Suprapubic skin (tissue), 4 donors: ENCODE results near the gene LRRC4C. TPM values are rescaled to one million over a fixed set of nuclear protein-coding genes. Genes with fewer than 3 reads are reported as not detected.

Experiments used
- DNase-seq, 2 donors: peaks; one replicate each; pipeline ENCODE4 v3.0.0-alpha.2; 2019; ENCODE audit warnings: low spot score in 2 of 2
- H3K27ac ChIP-seq: fragments of 200-600 bp; sonication (generic); one replicate; pipeline ENCODE4 v1.5.1; 2019
- H3K27me3 ChIP-seq: fragments of 200-600 bp; sonication (generic); one replicate; pipeline ENCODE4 v1.5.1; 2019
- H3K36me3 ChIP-seq: fragments of 200-600 bp; sonication (generic); one replicate; pipeline ENCODE4 v1.5.1; 2019
- H3K4me1 ChIP-seq: fragments of 200-600 bp; sonication (generic); one replicate; pipeline ENCODE4 v1.5.1; 2019
- H3K4me3 ChIP-seq: fragments of 200-600 bp; sonication (generic); one replicate; pipeline ENCODE4 v1.5.1; 2019; ENCODE audit warnings: mild to moderate bottlenecking
- H3K9me3 ChIP-seq: fragments of 200-600 bp; sonication (generic); one replicate; pipeline ENCODE4 v1.5.1; 2019
- CTCF ChIP-seq, 2 donors: fragments of 200-600 bp in 1 of 2; fragments of 450-650 bp in 1 of 2; sonication (generic) in 1 of 2; IDR thresholded peaks; one replicate each; pipeline ENCODE4 v1.5.1; 2016 to 2019; ENCODE audit warnings: antibody characterized with exemption in 2 of 2, mild to moderate bottlenecking in 1 of 2, moderate library complexity in 1 of 2
- EP300 ChIP-seq: sonication (generic); formaldehyde crosslinking; IDR thresholded peaks from one replicate; pipeline ENCODE4 v1.6.1; 2017; ENCODE audit warnings: antibody characterized with exemption
- POLR2A ChIP-seq, 2 donors: fragments of 450-650 bp; IDR thresholded peaks; one replicate each; pipeline ENCODE4 v1.6.1; 2017; ENCODE audit warnings: antibody characterized with exemption in 2 of 2, mild to moderate bottlenecking in 2 of 2, moderate library complexity in 2 of 2
- POLR2AphosphoS5 ChIP-seq, 3 donors: sonication (generic); formaldehyde crosslinking; IDR thresholded peaks; one replicate each; pipeline ENCODE4 v1.6.1; 2017; ENCODE audit warnings: antibody characterized with exemption in 3 of 3
- WGBS: methylation state at CpG from one replicate; pipeline ENCODE4 v1.1.5; 2018; 5-methylcytosine and 5-hydroxymethylcytosine counted together
- total RNA-seq, 4 donors: library from RNA; depleted of rRNA; stranded (reverse); fragments of >200 nt; gene quantifications; one replicate each; pipeline ENCODE4 v1.1.0, GENCODE V29; 2016

The LRRC4C gene
- total RNA-seq, 4 donors from 2014 or later: 0.19 to 1.1 (median 0.60) TPM; not detected in 1

GRCh38 chr11:41121600-41121999 lies 337.9 kb downstream of the LRRC4C start:
- H3K27ac ChIP-seq: no peak overlapping the region
- no peak for DNase-seq
- TF ChIP-seq POLR2A (IDR thresholded peaks at IDR 0.05) (no peak), CTCF (IDR thresholded peaks at IDR 0.05) (no peak), POLR2AphosphoS5 (IDR thresholded peaks at IDR 0.05) (no peak), EP300 (no peak)
- no peaks in the 10 kb centered on the region for H3K36me3 ChIP-seq
- H3K9me3 ChIP-seq: no peaks in the 10 kb centered on the region
- H3K4me3 ChIP-seq: no peak overlapping the region
- H3K27me3 ChIP-seq: no peaks in the 10 kb centered on the region
- no peaks in the 10 kb centered on the region for H3K4me1 ChIP-seq

GRCh38 chr11:41119484-41119883 lies 340.0 kb downstream of the LRRC4C start:
- DNase-seq: no peak

GRCh38 chr11:41118521-41118920 lies 340.9 kb downstream of the LRRC4C start:
- Histone ChIP-seq H3K27me3 (no peaks in the 10 kb centered on the region), H3K36me3 (no peaks in the 10 kb centered on the region), H3K4me3 (no peak overlapping the region), H3K27ac (no peak overlapping the region), H3K9me3 (no peaks in the 10 kb centered on the region), H3K4me1 (no peaks in the 10 kb centered on the region)
- 59% methylated on average over 2 of the region's 2 CpGs for WGBS
- no peak for DNase-seq
- TF ChIP-seq EP300 (no peak), POLR2AphosphoS5 (IDR thresholded peaks at IDR 0.05) (no peak), CTCF (IDR thresholded peaks at IDR 0.05) (no peak), POLR2A (IDR thresholded peaks at IDR 0.05) (no peak)

More at GRCh38 chr11:41119484-41119883, 340.0 kb downstream of the LRRC4C start:
- 56% methylated on average over 2 of the region's 2 CpGs for WGBS
- Histone ChIP-seq H3K4me3 (no peak overlapping the region), H3K36me3 (no peaks in the 10 kb centered on the region), H3K4me1 (no peaks in the 10 kb centered on the region), H3K27me3 (no peaks in the 10 kb centered on the region), H3K9me3 (no peaks in the 10 kb centered on the region), H3K27ac (no peak overlapping the region)
- no peak for TF ChIP-seq CTCF (IDR thresholded peaks at IDR 0.05)
- no peak for TF ChIP-seq POLR2A (IDR thresholded peaks at IDR 0.05)
- TF ChIP-seq EP300: no peak
- no peak for TF ChIP-seq POLR2AphosphoS5 (IDR thresholded peaks at IDR 0.05)

GRCh38 chr11:41116970-41117369 lies 342.5 kb downstream of the LRRC4C start:
- Histone ChIP-seq H3K27ac (no peak overlapping the region), H3K36me3 (no peaks in the 10 kb centered on the region), H3K4me1 (no peaks in the 10 kb centered on the region), H3K4me3 (no peak overlapping the region), H3K27me3 (no peaks in the 10 kb centered on the region), H3K9me3 (no peaks in the 10 kb centered on the region)
- 71% methylated on average over 3 of the region's 3 CpGs for WGBS
- DNase-seq: no peak
- TF ChIP-seq CTCF (IDR thresholded peaks at IDR 0.05) (no peak), POLR2AphosphoS5 (IDR thresholded peaks at IDR 0.05) (no peak), EP300 (no peak), POLR2A (IDR thresholded peaks at IDR 0.05) (no peak)

- Histone ChIP-seq H3K4me3 (no peak overlapping the region), H3K36me3 (no peaks in the 10 kb centered on the region), H3K27ac (no peak overlapping the region), H3K9me3 (no peaks in the 10 kb centered on the region), H3K27me3 (no peaks in the 10 kb centered on the region), H3K4me1 (no peaks in the 10 kb centered on the region)
- no peak for TF ChIP-seq POLR2A (IDR thresholded peaks at IDR 0.05)
- TF ChIP-seq EP300: no peak
- no peak for TF ChIP-seq CTCF (IDR thresholded peaks at IDR 0.05)
- TF ChIP-seq POLR2AphosphoS5 (IDR thresholded peaks at IDR 0.05): no peak
- no peak for DNase-seq
Observed at GRCh38 chr11:41115066-41115465, 344.4 kb downstream of the LRRC4C start.
